Measurements from ENCODE around the gene THBS4.

The THBS4 gene

GRCh38 chr5:80122579-80122978 lies 87.4 kb downstream of the THBS4 start:
- DNase-seq, result no peak

GRCh38 chr5:80124121-80124918 lies 89.2 kb downstream of the THBS4 start:
- no peak for DNase-seq

GRCh38 chr5:80125022-80125961 lies 90.1 kb downstream of the THBS4 start:
- DNase-seq, result no peak

- DNase-seq, result no peak
Measured at GRCh38 chr5:80125962-80126480, 90.9 kb downstream of the THBS4 start.

GRCh38 chr5:80127116-80127552 lies 92.0 kb downstream of the THBS4 start:
- DNase-seq, result no peak

- DNase-seq, result no peak
Measured at GRCh38 chr5:80128141-80128540, 93.0 kb downstream of the THBS4 start.

GRCh38 chr5:80129146-80129545 lies 94.0 kb downstream of the THBS4 start:
- no peak for DNase-seq
